Activated naive CD4-positive, alpha-beta T cell treated with anti-CD3 and anti-CD28 coated beads, Interleukin-2, amount 50 U/mL, for 72 hours (primary cell): ENCODE results near the gene ANKRD33B. TPM values are rescaled to one million over a fixed set of nuclear protein-coding genes. Genes with fewer than 3 reads are reported as not detected.
"Not testable (repeated sequence)": the region's sequence is repeated elsewhere in the genome, so short reads cannot be mapped to it uniquely, and the experiment has no call there.

ENCODE experiments used
- ATAC-seq, 2 donors: fragments of 150-1000 bp; cut with Tn5 transposase; 2 replicates each; pipeline ENCODE4 v1.10.0; 2021; ENCODE audit warnings: mild to moderate bottlenecking in 2 of 2, moderate library complexity in 2 of 2
- DNase-seq, 2 donors: peaks; one replicate each; pipeline ENCODE4 v3.0.0; 2021 to 2022; ENCODE audit warnings: low spot score in 2 of 2
- H3K27ac Mint-ChIP-seq, 2 donors: one replicate each; pipeline ENCODE4 v1.8.0; 2022; ENCODE audit warnings: mild to moderate bottlenecking in 2 of 2, mixed read lengths in 2 of 2
- H3K36me3 Mint-ChIP-seq, 2 donors: one replicate each; pipeline ENCODE4 v1.8.0; 2022; ENCODE audit warnings: mixed read lengths in 2 of 2
- H3K9me3 Mint-ChIP-seq, 2 donors: one replicate each; pipeline ENCODE4 v1.8.0; 2022; ENCODE audit warnings: mixed read lengths in 2 of 2
- total RNA-seq, 2 donors: library from RNA; stranded (reverse); gene quantifications; one replicate each; pipeline ENCODE4 v1.2.3, GENCODE V29; 2022

Gene ANKRD33B
- total RNA-seq, 2 donors from 2014 or later = 5.6 TPM

GRCh38 chr5:10565785-10566542 lies 2.1 kb downstream of the ANKRD33B start:
- DNase-seq (peak in 1 of 2 donors; percentile 45), ATAC-seq (no peak)
- Mint-ChIP-seq H3K9me3 (no peaks in the 10 kb centered on the region), H3K36me3 (peaks cover 4 to 5% of the 10 kb centered on the region in 2 donors), H3K27ac (peak overlapping the region in 1 of 2 donors; percentile 83)

DNA sequence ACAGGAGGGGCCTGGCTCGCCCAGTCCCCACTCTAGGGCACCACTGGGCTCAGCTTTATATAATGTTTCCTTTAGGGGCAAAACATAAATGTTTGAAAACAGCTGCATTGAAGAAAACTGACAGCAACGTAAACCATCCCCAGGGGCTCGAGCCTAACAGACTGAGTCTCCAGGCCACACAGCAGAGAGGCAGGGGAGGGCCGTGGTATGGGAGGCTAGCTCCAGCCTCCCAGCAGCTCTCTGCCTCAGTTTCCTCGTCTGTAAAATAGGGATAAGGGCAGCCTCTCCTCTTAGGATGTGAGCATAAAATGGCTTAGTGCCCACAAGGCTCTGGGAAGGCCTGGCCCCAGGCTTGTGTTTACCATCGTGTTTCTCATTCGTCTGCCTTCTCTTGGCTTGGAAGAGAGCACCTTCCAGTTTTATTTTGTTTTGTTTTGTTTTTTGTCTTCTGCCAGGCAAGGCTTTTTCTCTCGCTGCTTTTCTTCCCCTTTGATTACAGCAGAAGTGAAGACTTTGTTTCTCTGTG lies 2.7 kb downstream of the ANKRD33B start:
- peak in 1 of 2 donors; percentile 37 for DNase-seq
- no peaks in the 10 kb centered on the region for H3K9me3 Mint-ChIP-seq
- H3K27ac Mint-ChIP-seq = no peak overlapping the region
- ATAC-seq = no peak
- H3K36me3 Mint-ChIP-seq = peaks cover 4 to 5% of the 10 kb centered on the region in 2 donors

GRCh38 chr5:10567121-10567591 lies 3.3 kb downstream of the ANKRD33B start:
- DNase-seq (peak in 1 of 2 donors; percentile 51), ATAC-seq (no peak)
- Mint-ChIP-seq H3K36me3 (peaks cover 4 to 5% of the 10 kb centered on the region in 2 donors), H3K9me3 (no peaks in the 10 kb centered on the region), H3K27ac (no peak overlapping the region)

- Mint-ChIP-seq H3K36me3 (peaks cover 4 to 5% of the 10 kb centered on the region in 2 donors), H3K27ac (no peak overlapping the region), H3K9me3 (no peaks in the 10 kb centered on the region)
- DNase-seq (peak in 1 of 2 donors; percentile 14), ATAC-seq (no peak)
Observed at GRCh38 chr5:10567781-10568321, 4.0 kb downstream of the ANKRD33B start.

GRCh38 chr5:10570540-10570939 lies 6.7 kb downstream of the ANKRD33B start:
- H3K36me3 Mint-ChIP-seq, ATAC-seq, DNase-seq, H3K27ac Mint-ChIP-seq, H3K9me3 Mint-ChIP-seq: not testable (repeated sequence)

DNA sequence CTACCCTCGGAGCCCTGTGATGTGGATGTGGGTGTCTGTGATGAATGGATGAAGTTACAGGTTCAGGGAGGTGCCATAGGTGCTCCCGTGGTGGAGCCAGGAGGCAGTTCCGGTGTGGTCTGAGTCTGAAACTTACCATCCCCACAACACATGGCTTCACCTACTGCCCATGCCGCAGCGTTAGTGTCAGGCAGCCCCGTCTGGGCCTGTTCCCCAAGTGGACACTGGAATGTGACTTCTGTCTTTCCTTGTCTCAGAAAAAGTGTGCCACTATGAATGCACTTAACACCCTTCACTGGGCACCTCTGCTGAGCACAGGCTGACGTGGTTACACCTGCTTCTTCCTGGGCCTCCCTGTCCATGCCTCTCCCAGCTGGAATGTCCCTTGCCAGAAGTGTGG lies 8.6 kb downstream of the ANKRD33B start:
- no peaks in the 10 kb centered on the region for H3K36me3 Mint-ChIP-seq
- no peaks in the 10 kb centered on the region for H3K9me3 Mint-ChIP-seq
- DNase-seq = peak in 1 of 2 donors; percentile 26
- no peak for ATAC-seq
- H3K27ac Mint-ChIP-seq = no peak overlapping the region

DNA sequence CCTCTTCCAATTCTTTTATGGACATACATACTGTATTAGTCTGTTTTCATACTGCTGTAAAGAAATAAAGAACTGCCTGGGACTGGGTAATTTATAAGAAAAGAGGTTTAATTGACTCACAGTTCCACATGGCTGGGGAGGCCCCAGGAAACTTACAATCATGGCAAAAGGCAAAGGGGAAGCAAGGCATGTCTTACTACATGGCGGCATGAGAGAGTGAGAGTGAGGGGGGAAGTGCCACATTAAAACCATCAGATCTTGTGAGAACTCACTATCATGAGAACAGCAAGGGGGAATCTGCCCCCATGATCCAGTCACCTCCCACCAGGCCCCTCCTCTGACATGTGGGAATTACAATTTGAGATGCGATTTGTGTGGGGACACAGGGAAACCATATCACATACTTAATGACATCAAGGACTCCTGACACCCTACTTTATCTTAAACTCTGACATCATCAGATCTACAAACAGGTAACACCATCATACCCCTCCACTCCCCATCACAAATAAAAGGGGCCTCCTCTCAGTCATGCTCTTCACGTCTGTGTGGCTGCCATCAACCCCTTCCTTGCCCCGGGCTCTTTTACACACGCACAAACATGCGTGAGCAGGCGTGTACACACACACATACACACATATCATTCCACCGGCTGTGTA lies 9.7 kb downstream of the ANKRD33B start:
- peak in 1 of 2 donors; percentile 45 for DNase-seq
- ATAC-seq = peak in 1 of 2 donors; percentile 57
- Mint-ChIP-seq H3K9me3 (no peaks in the 10 kb centered on the region), H3K27ac (no peak overlapping the region), H3K36me3 (no peaks in the 10 kb centered on the region)

- H3K27ac Mint-ChIP-seq, ATAC-seq, H3K36me3 Mint-ChIP-seq, H3K9me3 Mint-ChIP-seq, DNase-seq: not testable (repeated sequence)
Observed at GRCh38 chr5:10574879-10575278, 11.0 kb downstream of the ANKRD33B start.

DNA sequence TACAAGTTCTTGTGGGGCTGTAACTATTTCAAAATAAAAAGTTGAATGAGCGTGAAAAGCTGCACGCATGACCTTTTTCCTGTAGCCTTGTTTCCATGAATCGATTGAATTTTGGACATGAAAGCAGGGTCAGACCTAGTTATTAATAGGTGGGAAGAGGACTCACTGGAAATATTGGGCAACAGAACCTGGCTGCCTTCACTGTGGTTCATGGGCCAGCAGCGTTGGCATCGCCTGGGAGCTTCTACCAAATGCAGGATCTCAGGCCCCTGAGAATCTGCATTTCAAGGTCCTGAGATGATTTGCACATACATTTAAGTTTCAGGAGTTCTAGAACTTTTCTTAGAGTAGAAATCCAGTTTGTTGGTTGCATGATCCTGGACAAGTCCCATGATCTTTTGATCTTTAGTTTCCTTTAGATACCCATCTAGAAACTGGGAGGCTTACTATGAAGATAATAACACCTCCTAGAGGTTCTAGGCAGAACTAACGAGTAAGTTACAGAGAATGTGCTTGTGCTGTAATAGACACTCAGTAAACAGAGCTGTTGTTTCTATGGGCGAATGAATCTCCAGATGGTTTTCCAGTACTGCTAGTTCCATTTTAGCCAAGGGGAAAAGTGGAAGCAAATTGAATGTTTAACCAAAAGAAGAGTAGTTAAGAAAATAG lies 12.4 kb downstream of the ANKRD33B start:
- H3K36me3 Mint-ChIP-seq = no peaks in the 10 kb centered on the region
- no peak overlapping the region for H3K27ac Mint-ChIP-seq
- H3K9me3 Mint-ChIP-seq = no peaks in the 10 kb centered on the region
- peak in 1 of 2 donors; percentile 6 for DNase-seq
- no peak for ATAC-seq

GRCh38 chr5:10576790-10577189 lies 12.9 kb downstream of the ANKRD33B start:
- DNase-seq (peak in 1 of 2 donors; percentile 3), ATAC-seq (no peak)
- H3K9me3 Mint-ChIP-seq = no peaks in the 10 kb centered on the region
- no peak overlapping the region for H3K27ac Mint-ChIP-seq
- H3K36me3 Mint-ChIP-seq = no peaks in the 10 kb centered on the region

GRCh38 chr5:10577371-10578292 lies 13.8 kb downstream of the ANKRD33B start:
- ATAC-seq = peak in 1 of 2 donors; percentile 55
- Mint-ChIP-seq H3K9me3 (no peaks in the 10 kb centered on the region), H3K36me3 (peaks cover 0 to 7% of the 10 kb centered on the region in 2 donors), H3K27ac (no peak overlapping the region)
- peak in 1 of 2 donors; percentile 28 for DNase-seq

- Mint-ChIP-seq H3K9me3 (no peaks in the 10 kb centered on the region), H3K36me3 (peaks cover 0 to 9% of the 10 kb centered on the region in 2 donors), H3K27ac (peak overlapping the region in 1 of 2 donors; percentile 17)
- no peak for ATAC-seq
- no peak for DNase-seq
Observed at GRCh38 chr5:10578293-10578665, 14.4 kb downstream of the ANKRD33B start.

GRCh38 chr5:10578869-10579268 lies 15.0 kb downstream of the ANKRD33B start:
- Mint-ChIP-seq H3K27ac (no peak overlapping the region), H3K36me3 (peaks cover 0 to 9% of the 10 kb centered on the region in 2 donors), H3K9me3 (no peaks in the 10 kb centered on the region)
- DNase-seq (peak in 1 of 2 donors; percentile 51), ATAC-seq (peak; percentile 22 to 32)

DNA sequence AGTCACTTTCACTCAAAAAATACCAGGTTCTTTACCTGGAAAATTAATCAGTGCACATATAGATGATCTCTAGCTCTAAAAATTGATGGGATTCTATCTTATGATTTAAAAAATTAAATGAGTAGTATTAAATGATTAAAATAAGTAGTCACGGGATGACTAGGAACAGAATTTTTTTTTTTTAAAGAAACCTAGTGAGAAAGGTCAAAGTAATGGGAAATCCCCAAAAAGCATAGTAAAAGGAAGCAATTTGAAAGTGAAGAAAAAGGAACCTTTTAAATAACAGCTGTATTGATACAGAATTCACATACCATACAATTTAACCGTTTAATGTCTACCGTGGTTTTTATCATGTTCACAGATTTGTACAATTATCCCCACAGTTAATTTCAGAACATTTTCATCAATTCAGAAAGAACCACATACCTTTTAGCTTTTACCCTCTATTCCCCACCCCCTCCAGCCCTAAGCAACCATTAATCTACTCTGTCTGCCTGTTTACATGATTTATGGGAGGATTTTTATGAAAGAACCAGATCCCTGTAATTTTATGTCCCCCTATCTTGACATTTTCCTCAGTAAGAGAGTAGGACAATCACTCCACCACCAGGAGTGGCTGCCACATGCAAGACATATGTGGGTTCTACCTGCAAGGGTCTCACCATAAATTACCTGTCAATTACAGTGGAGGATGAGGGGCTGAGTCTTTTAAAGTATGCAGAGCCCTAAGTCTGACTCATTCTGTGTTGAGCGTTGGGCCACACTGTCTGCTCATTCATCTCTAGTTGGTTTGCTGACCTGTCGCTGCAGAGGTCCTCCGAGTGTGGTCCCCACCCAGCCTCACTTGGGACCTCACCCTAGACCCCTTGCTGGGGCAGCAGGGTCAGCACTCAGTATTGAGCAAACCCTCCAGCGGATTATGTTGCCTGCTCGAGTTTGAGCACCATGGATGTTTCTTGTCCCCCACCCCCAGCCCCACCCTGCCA lies 16.0 kb downstream of the ANKRD33B start:
- peak in 1 of 2 donors; percentile 46 for DNase-seq
- peak; percentile 66 to 78 for ATAC-seq
- Mint-ChIP-seq H3K27ac (peak overlapping the region in 1 of 2 donors; percentile 35), H3K36me3 (peaks cover 0 to 12% of the 10 kb centered on the region in 2 donors), H3K9me3 (no peaks in the 10 kb centered on the region)
